Fibroblast of mammary gland (primary cell): ENCODE data around the gene B3GNT3.

Experiments
- DNase-seq: peaks from one replicate; pipeline ENCODE4 v3.0.0-alpha.2; 2010; ENCODE audit warnings: low read depth
- H3K4me3 ChIP-seq: 2 replicates; pipeline ENCODE4 v1.5.1; 2011; ENCODE audit warnings: low read depth, mild to moderate bottlenecking, low read length, moderate library complexity; ENCODE audit not compliant: control insufficient read depth
- TF ChIP-seq, protein P1 (sequence below): conservative IDR thresholded peaks from 2 replicates; pipeline ENCODE4 v1.5.1; 2011; ENCODE audit warnings: low read depth, low read length, inconsistent platforms; ENCODE audit not compliant: control insufficient read depth, insufficient read depth

Gene B3GNT3

DNA sequence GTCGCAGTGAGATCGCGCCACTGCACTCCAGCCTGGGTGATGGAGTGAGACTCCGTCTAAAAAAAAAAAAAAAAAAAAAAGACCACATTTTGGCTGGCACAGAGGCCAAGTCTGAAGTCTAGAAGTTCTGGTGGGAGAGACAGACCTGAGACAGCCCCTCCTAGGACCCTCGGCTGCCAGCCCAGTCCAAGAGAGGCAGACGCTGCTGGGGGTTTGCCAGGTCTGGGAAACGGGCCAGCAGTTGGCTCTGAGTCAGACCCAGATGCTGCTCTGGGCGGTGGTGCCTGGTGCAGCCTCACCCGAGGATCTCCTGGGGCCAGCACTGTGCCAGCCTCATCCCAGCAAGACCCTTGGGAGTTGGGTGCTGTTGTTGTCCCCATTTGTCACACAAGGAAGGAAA is 37.8 kb upstream of the B3GNT3 start:
- DNase-seq: peak; percentile 44
- H3K4me3 ChIP-seq: no peak overlapping the region

DNA sequence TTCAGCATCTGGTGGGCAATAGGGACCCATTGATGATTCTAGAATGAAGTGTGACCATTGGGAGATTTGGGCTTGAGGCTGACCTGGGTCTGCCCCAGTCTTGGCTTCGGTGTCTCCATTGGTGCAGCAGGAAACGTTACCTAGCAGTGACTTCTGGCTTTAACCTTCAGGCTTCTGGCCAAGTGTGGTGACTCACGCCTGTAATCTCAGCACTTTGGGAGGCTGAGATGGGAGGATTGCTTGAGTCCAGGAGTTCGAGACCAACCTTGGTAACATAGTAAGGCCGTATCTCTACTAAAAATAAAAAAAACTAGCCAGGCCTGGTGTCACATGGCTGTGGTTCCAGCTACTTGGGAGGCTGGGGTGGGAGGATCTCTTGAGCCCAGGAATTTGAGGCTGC is 36.4 kb upstream of the B3GNT3 start:
- TF ChIP-seq, protein P1, sequence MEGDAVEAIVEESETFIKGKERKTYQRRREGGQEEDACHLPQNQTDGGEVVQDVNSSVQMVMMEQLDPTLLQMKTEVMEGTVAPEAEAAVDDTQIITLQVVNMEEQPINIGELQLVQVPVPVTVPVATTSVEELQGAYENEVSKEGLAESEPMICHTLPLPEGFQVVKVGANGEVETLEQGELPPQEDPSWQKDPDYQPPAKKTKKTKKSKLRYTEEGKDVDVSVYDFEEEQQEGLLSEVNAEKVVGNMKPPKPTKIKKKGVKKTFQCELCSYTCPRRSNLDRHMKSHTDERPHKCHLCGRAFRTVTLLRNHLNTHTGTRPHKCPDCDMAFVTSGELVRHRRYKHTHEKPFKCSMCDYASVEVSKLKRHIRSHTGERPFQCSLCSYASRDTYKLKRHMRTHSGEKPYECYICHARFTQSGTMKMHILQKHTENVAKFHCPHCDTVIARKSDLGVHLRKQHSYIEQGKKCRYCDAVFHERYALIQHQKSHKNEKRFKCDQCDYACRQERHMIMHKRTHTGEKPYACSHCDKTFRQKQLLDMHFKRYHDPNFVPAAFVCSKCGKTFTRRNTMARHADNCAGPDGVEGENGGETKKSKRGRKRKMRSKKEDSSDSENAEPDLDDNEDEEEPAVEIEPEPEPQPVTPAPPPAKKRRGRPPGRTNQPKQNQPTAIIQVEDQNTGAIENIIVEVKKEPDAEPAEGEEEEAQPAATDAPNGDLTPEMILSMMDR: no peak

More for the DNA sequence above, 37.8 kb upstream of the B3GNT3 start:
- TF ChIP-seq, protein P1: no peak

GRCh38 chr19:17761148-17761547 is 33.8 kb upstream of the B3GNT3 start:
- no peak overlapping the region for H3K4me3 ChIP-seq
- TF ChIP-seq, protein P1: no peak
- no peak for DNase-seq

More for the DNA sequence above, 36.4 kb upstream of the B3GNT3 start:
- no peak overlapping the region for H3K4me3 ChIP-seq
- DNase-seq: no peak

DNA sequence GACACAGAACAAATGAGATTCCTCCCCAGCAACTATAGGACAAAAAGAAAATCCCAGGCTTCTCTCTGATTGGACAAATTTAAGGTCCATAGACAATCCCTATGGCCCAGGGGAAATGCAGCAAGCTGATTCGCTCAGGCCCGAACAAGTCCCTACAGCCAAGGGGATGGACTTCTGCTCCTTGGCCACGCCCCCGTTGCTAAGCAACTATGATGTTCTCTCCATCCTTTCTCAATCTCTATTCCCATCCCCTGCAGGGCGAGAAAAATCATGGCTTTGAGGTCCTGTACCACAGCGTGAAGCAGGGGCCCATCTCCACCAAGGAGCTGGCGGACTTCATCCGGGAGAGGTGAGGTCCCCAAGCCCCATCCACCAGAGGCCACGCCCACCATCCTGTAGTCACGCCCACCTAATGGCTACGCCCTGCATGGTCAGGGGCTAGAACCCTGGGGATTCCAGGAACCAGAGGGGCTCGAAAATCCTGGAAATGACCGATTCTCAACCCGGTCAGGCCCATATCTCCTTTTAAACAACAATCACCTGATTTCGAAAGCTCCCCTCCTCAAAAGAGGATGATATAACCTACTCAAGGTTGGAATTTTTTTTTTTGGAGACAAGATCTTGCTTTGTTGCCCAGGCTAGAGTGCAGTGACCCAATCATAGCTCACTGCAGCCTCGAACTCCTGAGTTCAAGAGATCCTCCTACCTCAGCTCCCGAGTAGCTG is 32.3 kb upstream of the B3GNT3 start:
- peak; percentile 70 for DNase-seq
- no peak overlapping the region for H3K4me3 ChIP-seq
- TF ChIP-seq, protein P1: no peak

DNA sequence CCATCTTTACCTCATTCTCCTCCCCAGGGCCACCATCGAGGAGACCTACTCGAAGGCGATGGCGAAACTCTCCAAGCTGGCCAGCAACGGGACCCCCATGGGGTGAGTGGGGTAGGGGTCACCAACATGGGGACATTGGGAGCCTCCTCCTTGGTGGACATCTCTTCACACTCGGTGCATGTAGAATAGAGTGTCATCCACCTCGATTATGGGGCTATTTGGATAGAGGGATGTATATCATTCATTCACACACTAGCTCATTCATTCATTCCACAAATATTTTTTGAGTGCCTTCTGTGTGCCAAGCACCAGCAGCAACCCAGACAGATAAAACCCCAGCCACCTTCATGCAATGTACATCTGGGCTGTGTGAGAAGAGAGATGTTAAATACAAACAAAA is 30.6 kb upstream of the B3GNT3 start:
- H3K4me3 ChIP-seq: no peak overlapping the region
- no peak for DNase-seq
- TF ChIP-seq, protein P1: no peak

DNA sequence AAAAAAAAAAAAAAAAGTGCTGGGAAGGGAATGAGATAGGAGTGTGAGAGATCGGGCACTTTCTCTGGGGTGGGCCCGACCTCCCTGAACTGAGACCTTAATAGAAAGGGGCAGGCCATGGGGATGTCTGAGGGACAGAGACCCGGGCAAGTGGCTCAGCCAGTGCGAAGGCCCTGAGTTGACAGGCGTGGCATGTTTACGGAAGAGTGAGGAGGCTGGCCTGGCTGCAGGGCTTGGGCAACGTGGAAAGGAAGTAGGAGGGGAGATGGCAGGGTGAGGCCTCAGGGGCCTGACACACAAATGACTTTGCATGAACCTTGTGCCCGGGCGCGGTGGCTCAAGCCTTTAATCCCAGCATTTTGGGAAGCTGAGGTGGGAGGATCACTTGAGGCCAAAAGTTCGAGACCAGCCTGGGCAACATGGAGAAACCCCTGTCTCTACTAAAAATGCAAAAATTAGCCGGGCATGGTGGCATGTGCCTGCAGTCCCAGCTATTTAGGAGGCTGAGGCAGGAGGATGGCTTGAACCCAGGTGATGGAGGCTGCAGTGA is 29.8 kb upstream of the B3GNT3 start:
- no peak overlapping the region for H3K4me3 ChIP-seq
- DNase-seq: no peak
- TF ChIP-seq, protein P1: no peak
